T-helper 2 cell treated with Interferon-gamma antibody and Interleukin-4, amounts not matched to agents 100 ng/mL and 5 ng/mL, for 36 hours (primary cell): ENCODE data around the gene GAL3ST1. TPM values are rescaled to one million over a fixed set of nuclear protein-coding genes. Genes with fewer than 3 reads are reported as not detected.

Experiments
- total RNA-seq: library from RNA; stranded (reverse); gene quantifications from 2 replicates; pipeline ENCODE4 v1.2.3, GENCODE V29; 2022

The GAL3ST1 gene
- total RNA-seq, 1 donor from 2014 or later = not detected

Other genes starting within 250 kb of the GAL3ST1 start
- 46.2 and 46.6 TPM in 2 replicates for gene TBC1D10A, start 247.7 kb downstream of the GAL3ST1 start, total RNA-seq
- 261 and 276 TPM in 2 replicates for gene SF3A1, start 217.8 kb downstream of the GAL3ST1 start, total RNA-seq
- gene CCDC157, start 217.7 kb downstream of the GAL3ST1 start, total RNA-seq = 4.8 and 5.5 TPM in 2 replicates
- gene RNF215, start 187.3 kb downstream of the GAL3ST1 start, total RNA-seq = 13.3 and 14.9 TPM in 2 replicates
- 7.2 and 9.5 TPM in 2 replicates for gene SEC14L2, start 177.6 kb downstream of the GAL3ST1 start, total RNA-seq
- 50.5 and 51.2 TPM in 2 replicates for gene MTFP1, start 148.9 kb downstream of the GAL3ST1 start, total RNA-seq
- gene SEC14L3, start 102.6 kb downstream of the GAL3ST1 start, total RNA-seq = not detected in 2 replicates
- gene SEC14L4, start 69.0 kb downstream of the GAL3ST1 start, total RNA-seq = not detected in 2 replicates
- gene SEC14L6, start 27.9 kb downstream of the GAL3ST1 start, total RNA-seq = not detected in 2 replicates
- 74.6 and 80.8 TPM in 2 replicates for gene PES1, start 17.2 kb upstream of the GAL3ST1 start, total RNA-seq
- gene TCN2, start 32.5 kb upstream of the GAL3ST1 start, total RNA-seq = 0.57 and 1.00 TPM in 2 replicates
- 2.4 and 2.6 TPM in 2 replicates for gene SLC35E4, start 61.1 kb upstream of the GAL3ST1 start, total RNA-seq
- 11.0 and 11.2 TPM in 2 replicates for gene DUSP18, start 93.2 kb upstream of the GAL3ST1 start, total RNA-seq
- 0.98 and 1.2 TPM in 2 replicates for gene OSBP2, start 120.2 kb upstream of the GAL3ST1 start, total RNA-seq